ENCODE results near the gene ING5. TPM values are rescaled to one million over a fixed set of nuclear protein-coding genes. Genes with fewer than 3 reads are reported as not detected.

The ING5 gene
- total RNA-seq, 2 donors from 2014 or later, result 18.3 to 44.2 TPM

DNA sequence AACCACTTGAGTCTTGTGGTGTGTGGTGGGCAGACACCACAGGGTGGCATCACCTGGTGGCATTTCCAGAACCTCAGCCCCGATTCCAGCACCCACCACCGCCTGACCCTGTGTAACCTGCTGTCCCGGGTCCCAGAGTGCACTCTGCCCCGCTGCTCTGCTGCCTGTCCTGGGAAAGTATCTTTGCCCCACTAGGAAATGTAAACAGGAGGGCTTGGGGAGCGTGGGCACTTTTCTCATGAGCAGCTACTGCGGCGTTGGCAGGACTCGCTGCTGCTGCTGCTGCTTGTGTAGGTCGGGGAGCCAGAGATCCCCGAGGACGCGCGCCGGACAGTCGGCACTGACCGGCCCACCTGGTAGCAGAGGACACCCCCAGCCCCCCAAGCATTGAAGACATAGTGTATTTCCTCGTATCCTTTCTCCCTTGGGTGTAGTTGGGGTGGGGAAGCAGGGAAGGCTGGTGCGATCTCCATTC lies 28.6 kb upstream of the ING5 start:
- no peak for DNase-seq

GRCh38 chr2:241673797-241674725 lies 27.8 kb upstream of the ING5 start:
- intact Hi-C loops (cut with DNase I), result no loop called here
- no peak overlapping the region for H3K27ac ChIP-seq

More for the DNA sequence above, 28.6 kb upstream of the ING5 start:
- H3K9ac ChIP-seq (ENCODE audit: low read depth in 2 of 2, low read length in 2 of 2), result no peak overlapping the region
- no peaks in the 10 kb centered on the region for H3K27me3 ChIP-seq
- H3K9me3 ChIP-seq, result no peaks in the 10 kb centered on the region
- intact Hi-C loops (cut with DNase I), result no loop called here
- H3K4me1 ChIP-seq, result no peaks in the 10 kb centered on the region
- no peak overlapping the region for H3K4me3 ChIP-seq
- no peak overlapping the region for H3K27ac ChIP-seq
- peaks cover 4% of the 10 kb centered on the region for H3K36me3 ChIP-seq
- TF ChIP-seq CTCF (IDR thresholded peaks at IDR 0.05), result no peak

DNA sequence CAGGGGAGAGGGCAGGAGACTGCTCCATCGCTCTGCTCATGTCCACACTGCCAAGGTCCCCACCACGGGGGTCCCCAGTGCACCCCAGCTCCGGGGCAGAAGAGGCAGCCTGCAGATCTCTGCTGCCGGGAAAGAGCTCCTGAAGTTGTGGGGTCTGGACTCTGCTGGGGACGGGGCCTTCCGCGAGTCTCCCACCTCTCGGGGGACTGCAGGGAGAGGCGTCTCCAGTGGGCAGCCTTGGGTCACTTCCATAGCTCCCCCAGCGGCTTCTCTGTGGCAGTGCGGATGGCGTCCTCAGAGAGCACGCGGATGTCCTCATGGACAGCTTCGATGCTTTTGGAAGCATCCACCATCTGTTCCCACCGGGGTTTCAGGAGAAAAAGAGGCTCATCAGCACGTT lies 26.0 kb upstream of the ING5 start:
- no peak overlapping the region for H3K27ac ChIP-seq
- DNase-seq, result no peak
- H3K9ac ChIP-seq (ENCODE audit: low read depth in 2 of 2, low read length in 2 of 2), result no peak overlapping the region
- no peak for TF ChIP-seq CTCF (IDR thresholded peaks at IDR 0.05)
- intact Hi-C loops (cut with DNase I), result no loop called here
- no peaks in the 10 kb centered on the region for H3K27me3 ChIP-seq
- H3K4me1 ChIP-seq, result no peaks in the 10 kb centered on the region
- H3K4me3 ChIP-seq, result no peak overlapping the region
- no peaks in the 10 kb centered on the region for H3K9me3 ChIP-seq
- no peaks in the 10 kb centered on the region for H3K36me3 ChIP-seq

More at GRCh38 chr2:241673797-241674725, 27.8 kb upstream of the ING5 start:
- DNase-seq, result no peak
- Histone ChIP-seq H3K4me1 (no peaks in the 10 kb centered on the region), H3K27me3 (no peaks in the 10 kb centered on the region), H3K9ac (ENCODE audit: low read depth in 2 of 2, low read length in 2 of 2) (no peak overlapping the region), H3K4me3 (no peak overlapping the region), H3K36me3 (no peaks in the 10 kb centered on the region), H3K9me3 (no peaks in the 10 kb centered on the region)
- TF ChIP-seq CTCF (IDR thresholded peaks at IDR 0.05), result no peak

DNA sequence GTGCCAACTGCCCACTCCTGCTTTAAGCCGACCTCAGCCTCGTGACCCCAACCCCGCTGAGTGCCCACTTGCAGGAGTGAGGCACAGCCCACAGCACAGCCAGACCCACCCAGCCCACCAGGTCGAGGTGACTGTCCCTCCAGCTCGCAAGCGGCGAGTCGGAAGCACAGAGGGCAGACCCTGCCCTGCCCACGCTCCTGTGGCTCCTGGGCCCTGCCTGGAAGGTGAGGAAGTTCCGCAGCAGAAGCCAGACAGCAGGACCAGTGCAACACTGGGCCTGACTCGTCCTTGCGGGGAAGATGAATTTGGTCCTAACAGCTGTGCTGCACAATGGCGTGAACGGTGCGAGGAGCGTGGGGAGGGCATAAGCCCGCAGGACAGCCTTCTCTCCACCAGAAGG lies 25.2 kb upstream of the ING5 start:
- H3K4me1 ChIP-seq, result no peaks in the 10 kb centered on the region
- H3K27me3 ChIP-seq, result no peaks in the 10 kb centered on the region
- H3K9ac ChIP-seq (ENCODE audit: low read depth in 2 of 2, low read length in 2 of 2), result no peak overlapping the region
- intact Hi-C loops (cut with DNase I), result no loop called here
- H3K36me3 ChIP-seq, result no peaks in the 10 kb centered on the region
- TF ChIP-seq CTCF (IDR thresholded peaks at IDR 0.05), result no peak
- DNase-seq, result no peak
- H3K27ac ChIP-seq, result no peak overlapping the region
- H3K4me3 ChIP-seq, result no peak overlapping the region
- no peaks in the 10 kb centered on the region for H3K9me3 ChIP-seq

DNA sequence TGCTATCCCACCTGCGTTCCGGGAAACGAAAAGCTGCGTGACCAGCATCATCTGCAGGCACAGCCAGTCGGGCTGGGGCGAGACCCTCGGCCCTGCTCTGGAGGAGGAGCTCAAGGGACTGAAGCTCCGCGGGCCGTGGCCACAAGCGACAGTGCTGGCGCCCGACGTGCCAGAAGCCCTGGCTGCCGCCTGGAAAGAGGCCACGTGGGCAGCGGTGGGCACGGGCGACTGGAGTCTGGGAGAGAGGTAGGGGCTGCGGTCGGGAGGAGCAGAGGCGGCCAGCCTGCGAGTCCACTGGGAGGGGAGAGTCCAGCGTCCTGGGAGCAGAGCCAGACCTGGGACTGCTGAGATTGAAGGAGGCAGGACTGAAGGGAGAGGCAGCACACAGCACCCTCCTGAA lies 24.4 kb upstream of the ING5 start:
- H3K4me1 ChIP-seq, result no peaks in the 10 kb centered on the region
- H3K9me3 ChIP-seq, result no peaks in the 10 kb centered on the region
- intact Hi-C loops (cut with DNase I), result no loop called here
- DNase-seq, result no peak
- TF ChIP-seq CTCF (IDR thresholded peaks at IDR 0.05), result no peak
- no peaks in the 10 kb centered on the region for H3K27me3 ChIP-seq
- H3K9ac ChIP-seq (ENCODE audit: low read depth in 2 of 2, low read length in 2 of 2), result no peak overlapping the region
- no peaks in the 10 kb centered on the region for H3K36me3 ChIP-seq
- H3K27ac ChIP-seq, result no peak overlapping the region
- H3K4me3 ChIP-seq, result no peak overlapping the region

Measured in colonic mucosa (tissue), 4 donors.